Measurements from ENCODE around the gene UCP2. TPM values are rescaled to one million over a fixed set of nuclear protein-coding genes. Genes with fewer than 3 reads are reported as not detected.

UCP2 gene
- total and polyA plus RNA-seq, 2 donors (not counting 3 experiments of a cell fraction or from before 2014, with no cell fraction given), result 16.5 to 24.0 TPM

GRCh38 chr11:73997120-73997770 is 14.6 kb upstream of the UCP2 start:
- no peaks in the 10 kb centered on the region for H3K27me3 ChIP-seq (ENCODE audit: control insufficient read depth in 2 of 2, insufficient read depth in 2 of 2, low read length in 2 of 2)
- no peak overlapping the region for H2AFZ ChIP-seq (ENCODE audit: low read depth, low read length)
- H3K4me3 ChIP-seq (replicated peaks in 1 of 3; ENCODE audit: insufficient read depth in 1 of 3, low read depth in 1 of 3, low read length in 3 of 3), result no peak overlapping the region
- ChIA-PET POLR2A (no interaction called here), CTCF (interaction anchor here (0.6 to 1.5 kb wide), 4 partner anchors 17 to 190 kb away, joined by 3 to 5 read pairs (median 4); no protein-coding TSS in a partner anchor)
- dilution Hi-C loops (cut with MboI; ENCODE audit: extremely low pct_ligation_motif_present, low sequenced_read_pairs), result no loop called here
- no peak overlapping the region for H3K4me2 ChIP-seq (ENCODE audit: insufficient read depth, low read length)
- no peaks in the 10 kb centered on the region for H3K4me1 ChIP-seq (ENCODE audit: control insufficient read depth, extremely low read depth, insufficient read depth, low read length)
- TF ChIP-seq MAX (IDR thresholded peaks at IDR 0.05; ENCODE audit: insufficient read depth, insufficient read length) (no peak), POLR2AphosphoS5 (IDR thresholded peaks at IDR 0.05; ENCODE audit: insufficient read depth, low read depth, low read length) (no peak), GATA2 (IDR thresholded peaks at IDR 0.05; ENCODE audit: insufficient read depth, insufficient read length, low read depth, low read length) (no peak), JUN (IDR thresholded peaks at IDR 0.05; ENCODE audit: borderline replicate concordance, insufficient read depth, insufficient read length, low read depth) (no peak), CTCF (IDR thresholded peaks at IDR 0.05; ENCODE audit: extremely low read depth in 1 of 2, insufficient read depth in 1 of 2, low read depth in 1 of 2, low read length in 2 of 2) (no peak), MYC (IDR thresholded peaks at IDR 0.05; ENCODE audit: low read depth, low read length) (no peak), EZH2 (IDR thresholded peaks at IDR 0.05; ENCODE audit: borderline replicate concordance, low read depth, low read length, severe bottlenecking) (no peak)
- H3K9me3 ChIP-seq (replicated peaks; ENCODE audit: control insufficient read depth, insufficient read depth, low read length), result no peaks in the 10 kb centered on the region
- H3K36me3 ChIP-seq (ENCODE audit: control insufficient read depth in 2 of 2, extremely low read depth in 1 of 2, insufficient read depth in 2 of 2, low read length in 2 of 2), result no peaks in the 10 kb centered on the region
- intact Hi-C loops (cut with micrococcal nuclease), result no loop called here
- no peak for DNase-seq (ENCODE audit: low read depth, low spot score)
- BruUV-seq (replicated peaks), result no TSS peak
- no peaks in the 10 kb centered on the region for H4K20me1 ChIP-seq (replicated peaks; ENCODE audit: control insufficient read depth, extremely low read depth, insufficient read depth, low read length)
- H3K79me2 ChIP-seq (ENCODE audit: control insufficient read depth, insufficient read depth, low read length), result no peaks in the 10 kb centered on the region
- H3K9ac ChIP-seq (replicated peaks; ENCODE audit: extremely low read depth, insufficient read depth, low read length), result no peak overlapping the region
- no peak overlapping the region for H3K27ac ChIP-seq (ENCODE audit: insufficient read depth, low read depth, low read length)
- no peak for FAIRE-seq
- no peaks in the 10 kb centered on the region for H3K9me1 ChIP-seq (replicated peaks; ENCODE audit: control insufficient read depth, extremely low read depth, insufficient read depth, low read length)
